GM19452 (cell line): ENCODE measurements around the gene ULBP1.
"Not testable (repeated sequence)": the region's sequence is repeated elsewhere in the genome, so short reads cannot be mapped to it uniquely, and the experiment has no call there.

Experiments
- ATAC-seq: cut with Tn5 transposase; IDR thresholded peaks from one replicate; pipeline ENCODE4 v1.9.1; 2021; ENCODE audit not compliant: unreplicated experiment

The ULBP1 gene

DNA sequence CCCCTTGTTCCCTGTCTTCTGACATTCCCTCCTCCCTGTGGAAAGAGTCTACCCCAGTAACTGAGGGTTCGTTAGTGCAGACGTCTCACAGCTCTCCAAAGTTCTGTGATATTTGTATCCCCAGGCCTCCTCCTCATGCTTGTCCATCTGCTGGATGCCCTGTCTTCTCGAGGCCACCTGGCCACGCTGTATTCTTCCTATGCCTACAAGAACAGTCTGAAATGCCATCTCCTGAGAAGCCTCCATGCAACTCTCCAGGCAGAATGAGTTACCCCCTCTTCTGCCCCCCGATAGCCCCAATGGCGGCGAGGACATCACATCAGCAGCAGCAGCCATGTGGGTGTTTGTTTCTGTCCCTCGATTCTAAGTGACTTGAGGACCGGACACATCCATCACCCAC lies 12.6 kb upstream of the ULBP1 start:
- no peak for ATAC-seq

DNA sequence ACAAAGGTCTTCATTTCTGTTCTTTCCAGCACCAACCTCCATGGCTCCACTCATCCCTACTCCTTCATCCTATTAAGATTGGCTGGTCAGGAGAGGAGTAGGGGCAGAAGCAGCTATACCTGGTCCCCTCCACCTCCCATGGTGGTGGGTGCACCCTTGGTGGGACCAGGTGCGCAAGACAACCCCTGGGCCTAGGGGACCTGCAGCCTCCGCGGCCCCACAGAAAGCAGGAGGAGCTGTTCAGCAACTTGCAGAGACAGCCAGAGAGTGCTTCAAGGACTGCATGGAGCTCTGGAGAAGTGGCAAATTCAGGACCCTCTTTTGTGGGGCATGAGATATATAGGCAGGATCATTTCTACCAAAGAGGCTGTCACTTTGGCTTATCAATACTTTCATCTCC lies 12.1 kb upstream of the ULBP1 start:
- ATAC-seq: no peak

DNA sequence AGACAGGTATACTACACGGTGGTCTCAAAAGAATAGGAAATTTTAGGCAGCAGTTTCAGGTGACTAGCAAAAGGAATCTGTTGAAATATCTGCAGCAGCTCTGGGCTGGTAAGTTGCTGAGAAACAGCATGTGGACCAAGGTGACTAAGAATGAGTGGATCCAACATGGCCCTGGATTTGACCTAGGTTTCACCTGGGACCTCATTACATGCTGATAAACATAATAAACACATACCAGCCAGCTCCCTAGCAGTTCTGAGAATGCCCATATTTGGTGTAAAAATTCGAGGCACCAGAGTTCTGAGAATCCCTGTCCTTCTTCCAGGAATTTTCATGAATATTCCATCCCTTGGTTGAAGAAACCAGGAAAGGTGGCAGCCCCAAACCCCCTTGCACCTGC lies 10.4 kb upstream of the ULBP1 start:
- not testable (repeated sequence) for ATAC-seq

DNA sequence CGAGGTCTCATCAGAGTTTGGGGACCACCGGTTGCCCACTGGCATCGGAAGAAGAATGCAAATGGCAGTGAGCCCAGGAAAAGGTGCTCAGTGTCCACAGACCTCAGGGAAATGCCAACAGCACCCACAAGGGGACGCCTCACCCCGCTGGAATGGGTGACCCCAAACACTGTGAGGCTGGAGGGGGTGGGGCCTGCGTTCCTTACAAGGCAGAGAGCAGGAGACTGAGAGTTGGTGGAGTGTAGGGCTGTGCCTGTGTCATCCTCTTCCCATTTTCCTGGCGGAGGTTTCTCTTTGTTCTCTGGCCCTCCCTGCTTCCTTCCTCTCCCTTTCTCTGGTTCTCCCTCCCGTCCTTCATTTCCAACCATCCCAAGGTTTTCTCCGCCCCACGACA lies 9.8 kb upstream of the ULBP1 start:
- ATAC-seq: not testable (repeated sequence)

DNA sequence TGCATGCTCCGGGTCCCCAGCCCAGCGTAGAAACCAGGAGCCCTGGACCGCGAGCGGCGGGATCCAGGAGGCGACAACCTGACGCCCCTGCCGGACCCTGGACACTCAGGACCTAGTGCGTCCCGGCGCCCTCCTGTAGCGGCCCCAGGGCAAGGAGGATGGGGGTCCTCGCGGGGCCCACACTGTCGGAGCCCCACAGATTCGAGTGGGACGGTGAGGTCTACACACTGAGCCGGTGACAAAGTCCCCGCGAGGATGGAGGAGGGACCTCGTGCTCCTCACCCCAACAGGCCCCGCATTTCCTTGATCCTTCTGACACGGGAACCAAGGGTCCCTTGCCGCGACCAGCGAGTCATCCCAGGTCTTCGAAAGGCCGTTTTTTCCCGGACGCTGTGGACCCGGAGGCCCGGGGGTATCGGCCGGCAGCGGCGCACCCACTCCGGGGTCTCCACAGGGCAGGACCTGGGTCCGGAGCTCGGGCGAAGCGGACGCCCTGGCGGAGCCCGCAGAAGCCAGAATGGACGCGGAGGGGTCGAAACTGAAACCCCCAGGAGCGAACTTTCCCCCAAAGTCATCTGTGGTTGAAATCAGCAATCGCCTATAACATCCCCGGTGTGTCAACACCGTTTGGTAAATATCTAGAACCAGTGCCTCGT lies 9.3 kb upstream of the ULBP1 start:
- not testable (repeated sequence) for ATAC-seq

DNA sequence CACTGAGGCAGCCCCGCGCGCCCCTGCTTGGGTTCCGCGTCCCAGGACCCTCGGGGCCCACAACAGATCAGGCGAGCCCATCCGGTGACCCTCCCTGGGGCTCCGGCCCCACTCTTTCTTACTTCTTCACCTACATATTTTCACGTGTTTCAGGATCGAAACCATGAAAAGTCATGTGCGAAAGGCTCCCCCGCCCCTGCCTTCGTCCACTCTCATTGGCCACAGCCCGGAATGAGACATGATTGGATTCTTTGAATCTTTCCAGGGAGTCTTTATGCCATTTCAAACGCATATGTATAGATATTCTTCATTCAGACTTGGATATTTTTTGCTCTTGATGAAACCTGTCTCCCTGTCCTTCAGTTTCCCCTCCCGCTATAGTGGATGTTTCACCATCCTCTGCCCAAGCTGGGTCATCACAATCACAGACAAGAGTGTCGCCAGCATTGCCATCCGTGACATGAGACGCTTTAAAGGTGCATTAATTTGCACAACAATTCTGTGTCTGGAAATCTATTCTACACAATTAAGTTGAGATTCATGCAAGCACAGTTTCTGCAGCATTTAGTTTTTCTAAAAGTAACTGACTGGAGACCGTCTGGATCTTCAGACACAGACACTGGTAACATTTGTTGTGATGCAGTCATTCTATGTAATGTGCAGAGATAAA lies 8.6 kb upstream of the ULBP1 start:
- not testable (repeated sequence) for ATAC-seq

DNA sequence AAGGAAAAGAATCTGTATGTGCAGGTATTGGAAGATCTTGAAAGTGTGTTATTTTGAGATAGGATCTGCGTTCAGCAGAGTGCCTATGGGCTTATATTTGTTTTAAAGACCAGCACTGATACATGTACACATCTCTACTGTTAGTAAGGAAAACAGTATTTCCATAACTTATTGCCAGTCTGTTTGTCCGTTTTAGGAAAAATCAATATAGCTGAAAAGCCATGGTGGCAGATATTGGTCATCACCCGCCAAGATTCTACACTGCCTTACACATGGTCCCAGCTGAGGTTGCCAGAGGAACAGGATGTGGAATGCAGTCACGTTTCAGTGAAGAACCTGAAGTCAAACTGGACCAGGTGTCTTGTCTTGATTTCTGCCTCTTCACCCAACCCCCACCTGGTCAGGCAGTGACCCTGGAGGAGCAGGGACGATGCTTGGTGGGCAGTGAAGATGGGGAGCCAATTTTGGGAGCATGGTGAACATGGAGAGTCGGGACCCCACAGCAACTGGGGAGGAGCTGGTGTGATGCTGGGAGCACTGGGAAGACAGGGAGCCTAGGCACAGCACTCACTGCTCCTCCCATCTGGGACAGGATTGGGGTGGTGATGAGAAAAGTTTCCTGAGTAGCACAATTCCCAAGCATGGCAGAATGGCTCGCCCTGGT lies 8.0 kb upstream of the ULBP1 start:
- ATAC-seq: not testable (repeated sequence)

DNA sequence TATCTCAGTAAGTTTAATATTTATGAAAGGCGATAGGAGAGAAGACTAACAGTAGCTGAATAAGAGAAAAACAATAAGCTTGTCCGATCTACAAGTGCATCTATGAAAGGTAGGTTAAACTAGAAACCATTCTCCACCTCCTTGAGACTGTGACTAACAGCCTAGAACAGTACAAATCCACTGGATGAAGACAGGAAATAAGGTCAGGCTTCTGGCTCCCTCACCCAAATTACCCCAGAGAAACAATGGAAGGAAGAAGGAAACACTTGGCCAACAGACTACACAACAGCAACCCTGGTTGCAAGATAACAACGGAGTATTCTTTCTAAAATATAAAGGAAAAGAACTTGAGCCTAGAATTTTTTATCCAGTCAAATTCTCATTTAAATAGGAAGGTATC lies 5.6 kb upstream of the ULBP1 start:
- ATAC-seq: not testable (repeated sequence)

DNA sequence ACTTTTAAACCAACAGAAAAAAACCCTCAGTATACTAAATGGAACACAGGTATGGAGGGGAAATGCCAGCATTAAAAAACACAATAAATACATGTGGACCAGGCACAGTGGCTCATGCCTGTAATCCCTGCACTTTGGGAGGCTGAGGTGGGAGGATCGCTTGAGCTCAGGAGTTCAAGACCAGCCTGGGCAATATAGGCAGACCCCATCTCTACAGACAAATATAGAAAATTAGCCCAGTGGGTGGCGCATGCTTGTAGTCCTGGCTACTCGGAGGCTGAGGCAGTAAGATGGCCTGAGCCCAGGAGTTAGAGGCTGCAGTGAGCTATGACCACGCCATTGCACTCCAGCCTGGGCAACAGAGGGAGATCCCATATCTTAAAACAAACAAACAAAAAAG lies 3.9 kb upstream of the ULBP1 start:
- not testable (repeated sequence) for ATAC-seq

DNA sequence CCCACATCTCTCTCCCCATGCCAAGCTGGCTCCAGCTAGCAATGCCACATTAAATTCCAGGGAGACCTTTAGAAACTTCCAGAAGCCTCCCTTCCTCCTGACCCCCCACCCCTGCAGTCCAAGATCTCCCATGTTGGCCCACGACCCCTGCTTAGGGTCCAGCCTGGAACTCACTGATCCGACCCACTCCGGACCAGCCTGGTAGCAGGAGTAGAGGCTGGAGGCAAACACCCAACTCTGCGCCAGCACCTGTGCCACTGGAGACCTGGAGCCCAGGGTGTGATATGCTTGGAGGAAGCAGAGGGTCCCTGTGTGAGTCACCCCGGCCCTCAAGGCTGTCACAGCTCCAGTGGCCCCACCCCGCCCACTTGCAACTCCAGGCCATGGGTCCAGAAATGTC lies 3.3 kb upstream of the ULBP1 start:
- ATAC-seq: no peak

DNA sequence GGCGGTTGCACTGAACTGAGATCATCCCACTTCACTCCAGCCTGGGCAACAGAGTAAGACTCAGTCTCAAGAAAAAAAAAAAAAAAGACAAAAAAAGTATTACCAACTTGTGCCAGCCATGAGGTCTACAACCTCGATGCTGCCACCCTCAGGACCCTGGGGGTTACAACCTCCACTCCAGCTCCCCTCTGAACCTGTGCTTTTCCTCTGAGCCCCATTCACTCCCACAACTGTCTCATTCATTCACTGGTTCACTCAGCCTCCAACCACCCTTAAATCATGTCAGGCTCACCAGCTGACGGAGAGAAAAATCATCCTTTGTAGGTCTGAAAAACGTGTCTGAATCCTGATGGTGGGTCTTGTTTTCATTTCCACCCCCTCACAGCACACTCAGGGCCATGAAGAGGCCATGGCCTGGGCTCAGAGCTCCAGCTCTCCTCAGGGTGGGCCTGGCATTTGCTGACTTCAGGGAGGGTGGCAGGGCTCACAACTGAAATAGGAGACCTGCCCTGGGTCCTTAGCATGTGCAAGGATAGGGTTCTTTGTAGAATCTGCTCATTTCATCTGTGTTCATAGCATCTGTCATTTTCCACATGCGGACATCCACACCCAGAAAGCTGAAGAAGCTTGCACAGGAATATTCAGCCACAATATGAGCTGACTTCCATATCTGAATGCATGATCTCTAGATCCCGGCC lies 1.9 kb upstream of the ULBP1 start:
- ATAC-seq: no peak

DNA sequence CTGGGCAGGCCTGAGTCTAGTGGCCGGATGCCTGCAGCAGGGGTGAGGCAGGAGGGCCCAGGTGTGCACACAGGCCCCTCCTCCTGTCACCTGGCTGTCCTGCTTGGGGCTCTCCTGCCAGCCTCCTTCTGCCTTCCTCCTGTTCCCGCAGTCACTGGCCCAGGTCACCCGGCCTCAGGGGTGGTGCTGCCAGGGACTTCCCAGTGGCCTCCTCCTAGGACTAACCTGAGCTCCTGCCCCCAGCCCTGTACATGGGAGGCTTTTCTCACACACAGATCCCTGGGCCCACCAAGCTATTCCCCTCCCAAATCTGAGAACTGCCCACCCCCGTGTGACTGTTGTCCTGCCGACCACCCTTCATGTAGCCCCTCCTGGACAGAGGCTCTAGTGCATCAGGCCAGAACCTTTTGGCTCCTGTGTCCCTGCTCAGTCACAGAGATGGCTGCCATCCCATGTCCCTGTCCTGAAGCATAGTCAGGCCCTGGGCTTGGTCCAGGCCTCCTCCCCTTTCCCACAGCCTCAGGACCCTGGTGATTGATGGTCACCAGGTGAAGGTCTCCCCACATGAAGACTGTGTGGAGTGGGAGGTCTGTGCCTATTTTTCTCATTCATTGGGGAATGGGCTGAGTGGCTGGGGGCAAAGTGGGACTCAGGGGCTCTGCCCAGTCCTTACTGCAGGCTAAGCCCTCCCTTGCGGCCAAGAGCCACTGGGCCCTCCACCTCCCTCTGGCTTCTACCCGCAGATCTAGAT lies 1.1 kb upstream of the ULBP1 start:
- ATAC-seq: no peak

DNA sequence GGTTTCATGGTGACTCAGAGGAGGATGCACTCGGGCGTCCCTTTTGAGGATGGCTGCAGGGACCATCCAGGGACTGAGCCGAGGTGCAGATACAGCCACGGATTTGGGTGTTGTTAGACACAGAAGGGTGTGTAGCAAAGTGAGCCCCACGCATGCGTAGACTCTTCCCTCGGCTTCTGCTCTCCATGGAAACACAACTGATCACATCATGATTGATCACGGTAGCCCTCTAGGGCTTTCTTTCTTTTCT lies 606 bp upstream of the ULBP1 start:
- peak; percentile 20 for ATAC-seq

DNA sequence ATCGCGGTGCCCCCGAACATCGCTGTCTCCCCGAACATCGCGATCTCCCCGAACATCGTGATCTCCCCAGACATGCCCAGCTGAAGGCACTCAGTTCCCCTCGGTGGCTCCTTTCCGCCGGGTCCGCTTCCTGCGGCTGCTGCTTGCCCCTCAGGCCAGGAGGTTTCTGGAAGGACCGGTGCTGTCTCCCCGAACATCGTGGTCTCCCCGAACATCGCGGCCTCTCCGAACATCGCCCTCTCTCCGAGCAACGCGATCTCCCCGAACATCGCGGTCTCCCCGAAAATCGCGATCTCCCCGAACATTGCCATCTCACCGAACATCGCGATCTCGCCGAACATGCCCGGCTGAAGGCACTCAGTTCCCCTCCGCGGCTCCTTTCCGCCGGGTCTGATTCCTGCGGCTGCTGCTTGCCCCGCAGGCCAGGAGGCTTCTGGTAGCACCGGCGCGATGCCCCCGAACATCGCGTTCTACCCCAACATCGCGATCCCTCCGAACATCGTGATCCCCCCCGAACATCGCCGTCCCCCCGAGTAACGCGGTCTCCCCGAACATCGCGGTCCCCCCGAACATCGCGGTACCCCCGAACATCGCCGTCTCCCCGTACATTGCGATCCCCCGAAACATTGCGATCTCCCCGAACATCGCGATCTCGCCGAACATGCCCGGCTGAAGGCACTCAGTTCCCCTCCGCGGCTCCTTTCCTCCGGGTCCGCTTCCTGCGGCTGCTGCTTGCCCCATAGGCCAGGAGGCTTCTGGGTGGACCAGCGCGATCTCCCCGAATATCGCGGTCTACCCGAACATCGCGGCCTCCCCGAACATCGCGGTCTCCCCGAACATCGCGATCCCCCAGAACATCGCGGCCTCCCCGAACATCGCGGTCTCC lies 808 bp downstream of the ULBP1 start:
- no peak for ATAC-seq

DNA sequence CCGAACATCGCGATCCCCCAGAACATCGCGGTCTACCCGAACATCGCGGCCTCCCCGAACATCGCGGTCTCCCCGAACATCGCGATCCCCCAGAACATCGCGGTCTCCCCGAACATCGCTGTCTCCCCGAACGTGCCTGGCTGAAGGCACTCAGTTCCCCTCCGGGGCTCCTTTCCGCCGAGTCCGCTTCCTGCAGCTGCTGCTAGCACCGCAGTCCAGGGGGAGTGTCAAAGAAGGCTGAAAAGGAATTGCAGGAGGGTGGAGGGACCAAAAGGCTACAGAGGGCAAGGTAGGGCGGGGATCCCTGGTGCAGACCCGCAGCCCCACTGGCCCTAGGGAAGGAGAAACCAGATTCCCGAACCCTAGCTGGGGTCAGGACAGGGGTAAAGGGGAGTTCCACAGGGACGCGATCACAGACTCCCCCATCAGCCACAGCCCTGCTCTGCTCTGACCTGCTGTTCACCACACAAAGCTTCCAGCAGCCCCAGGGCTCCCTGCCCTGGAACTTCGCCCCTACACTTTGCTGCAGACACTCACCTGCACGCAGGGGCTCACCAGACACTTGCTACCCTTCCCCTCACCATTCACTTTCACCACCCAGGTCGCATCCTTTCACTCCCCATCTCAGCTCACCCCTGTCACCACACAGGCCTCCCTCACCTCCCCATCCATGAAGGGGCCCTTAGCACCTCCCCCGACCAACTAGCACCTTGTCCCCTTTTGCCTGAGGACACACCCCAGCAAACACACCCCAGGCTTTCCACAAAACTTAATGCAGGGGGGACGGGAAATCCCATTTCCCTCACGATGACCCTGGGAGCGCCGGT lies 1.7 kb downstream of the ULBP1 start:
- ATAC-seq: no peak

DNA sequence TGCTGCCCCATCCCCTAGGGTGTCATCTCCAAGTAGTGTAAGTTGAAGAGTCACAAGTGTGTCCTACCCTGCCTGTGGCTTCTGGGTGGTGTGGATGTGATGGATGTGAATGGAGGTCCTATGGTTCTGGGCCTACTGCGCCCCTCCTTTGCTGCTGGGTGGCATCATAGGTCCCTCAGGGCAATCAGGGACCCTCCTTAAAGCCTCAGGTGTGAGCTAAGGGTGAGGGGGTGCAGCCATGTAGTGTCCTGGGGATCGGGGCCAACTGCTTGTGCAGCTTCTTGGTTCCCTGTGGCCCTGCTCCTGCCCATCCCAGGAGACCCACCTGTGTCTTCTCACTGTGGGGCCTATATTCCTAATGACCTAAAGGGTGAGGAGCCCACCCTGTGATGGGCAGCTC lies 2.6 kb downstream of the ULBP1 start:
- not testable (repeated sequence) for ATAC-seq

DNA sequence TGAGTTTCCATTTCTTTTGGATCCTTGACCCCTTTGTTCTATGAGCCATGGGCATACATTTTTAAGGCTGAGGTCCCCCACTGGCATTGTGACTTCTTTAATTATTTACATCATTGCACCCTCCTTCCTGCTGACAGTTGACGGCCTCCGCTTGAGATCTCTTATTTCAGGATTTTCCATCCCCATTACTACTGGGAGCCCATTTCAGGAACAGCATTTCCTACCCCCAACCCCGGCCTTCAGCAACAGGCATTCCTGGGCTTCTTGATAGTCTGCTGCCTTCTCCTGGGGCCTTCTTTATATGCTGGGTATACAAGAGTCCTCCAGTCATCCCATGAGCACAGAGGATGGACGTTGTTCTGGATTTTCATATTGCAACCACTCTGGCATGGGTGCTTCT lies 3.8 kb downstream of the ULBP1 start:
- ATAC-seq: no peak

DNA sequence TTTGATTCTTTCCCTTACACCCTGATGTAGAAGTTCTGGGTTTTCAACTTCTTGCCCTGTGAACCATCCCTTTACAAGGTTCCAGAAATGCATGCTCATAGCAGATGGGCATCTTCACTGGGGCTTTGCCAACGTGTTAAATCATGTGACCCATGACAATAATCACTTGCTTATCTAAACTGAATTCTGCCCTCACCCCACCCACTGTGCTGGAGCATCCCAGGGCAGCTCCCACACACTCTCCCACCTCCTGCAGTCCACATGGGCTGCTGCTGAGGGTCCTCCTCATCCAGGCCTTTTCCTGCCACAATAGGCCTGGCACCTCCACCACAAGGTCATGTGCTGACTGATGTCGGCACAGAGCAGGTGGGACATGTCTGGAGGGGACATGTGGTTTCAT lies 4.3 kb downstream of the ULBP1 start:
- not testable (repeated sequence) for ATAC-seq

DNA sequence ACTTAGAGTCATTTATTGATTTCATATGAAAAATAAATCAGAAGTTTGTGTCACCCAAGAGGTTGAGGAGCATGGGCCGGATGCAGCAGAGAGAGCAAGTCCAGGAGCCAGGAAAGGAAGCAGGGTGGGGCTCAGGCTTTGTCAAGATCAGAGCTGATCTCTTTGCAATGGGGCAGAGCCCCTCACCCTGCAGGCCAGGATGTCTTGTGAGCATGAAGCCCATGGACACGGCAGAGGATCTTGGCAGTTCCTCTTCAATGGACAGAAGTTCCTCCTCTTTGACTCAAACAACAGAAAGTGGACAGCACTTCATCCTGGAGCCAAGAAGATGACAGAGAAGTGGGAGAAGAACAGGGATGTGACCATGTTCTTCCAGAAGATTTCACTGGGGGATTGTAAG lies 5.2 kb downstream of the ULBP1 start:
- ATAC-seq: not testable (repeated sequence)

DNA sequence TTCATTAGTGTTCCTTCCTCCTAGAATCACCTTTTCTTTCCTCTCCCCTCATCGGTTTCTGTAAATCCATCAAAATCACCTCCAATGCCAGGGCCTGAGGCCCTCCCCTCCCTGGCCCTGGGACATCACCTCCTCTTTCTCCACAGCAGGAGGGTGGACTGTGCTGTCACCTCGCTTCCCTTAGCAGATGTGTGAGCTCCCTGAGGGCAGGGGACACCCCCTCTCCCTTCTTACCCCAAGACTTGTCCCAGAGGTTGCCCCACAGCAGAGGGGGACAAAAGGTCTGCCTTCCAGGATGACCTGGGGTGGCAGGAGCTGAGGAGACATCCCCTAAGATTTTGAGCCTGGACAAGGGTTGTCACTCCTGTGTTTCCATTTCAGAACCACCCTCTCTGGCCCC lies 5.9 kb downstream of the ULBP1 start:
- ATAC-seq: no peak
